Suprapubic skin (tissue), 4 donors: Measurements from ENCODE around the gene MGAT5B.

Source experiments
- EP300 ChIP-seq: sonication (generic); formaldehyde crosslinking; IDR thresholded peaks from one replicate; pipeline ENCODE4 v1.6.1; 2017; ENCODE audit warnings: antibody characterized with exemption
- POLR2AphosphoS5 ChIP-seq, 3 donors: sonication (generic); formaldehyde crosslinking; IDR thresholded peaks; one replicate each; pipeline ENCODE4 v1.6.1; 2017; ENCODE audit warnings: antibody characterized with exemption in 3 of 3

- TF ChIP-seq POLR2AphosphoS5 (IDR thresholded peaks at IDR 0.05) = no peak
- no peak for TF ChIP-seq EP300
These were observed 47.8 kb downstream of the MGAT5B start for GRCh38 chr17:76915840-76916510.
